Epithelial cell of esophagus (primary cell): ENCODE measurements around the gene PCDHGC5.

Source experiments
- DNase-seq: peaks from one replicate; pipeline ENCODE4 v3.0.0; 2010; ENCODE audit warnings: low read depth
- H3K4me3 ChIP-seq: 2 replicates; pipeline ENCODE4 v1.5.1; 2011; ENCODE audit warnings: mild to moderate bottlenecking, low read length, control low read depth
- CTCF ChIP-seq: IDR thresholded peaks from 2 replicates; pipeline ENCODE4 v1.5.1; 2011; ENCODE audit warnings: low read depth, mild to moderate bottlenecking, low read length, control low read depth, inconsistent platforms; ENCODE audit not compliant: insufficient read depth; ENCODE audit errors: missing control alignments

The PCDHGC5 gene

GRCh38 chr5:141517312-141517711, 28.4 kb downstream of the PCDHGC5 start:
- DNase-seq: no peak
- no peak overlapping the region for H3K4me3 ChIP-seq
- TF ChIP-seq CTCF: no peak

GRCh38 chr5:141517880-141518617, 29.2 kb downstream of the PCDHGC5 start:
- H3K4me3 ChIP-seq: no peak overlapping the region
- DNase-seq: no peak
- no peak for TF ChIP-seq CTCF

GRCh38 chr5:141518618-141519015, 29.7 kb downstream of the PCDHGC5 start:
- H3K4me3 ChIP-seq: no peak overlapping the region
- DNase-seq: no peak
- TF ChIP-seq CTCF: no peak

- TF ChIP-seq CTCF: no peak
- H3K4me3 ChIP-seq: no peak overlapping the region
- DNase-seq: peak; percentile 62
Observed at GRCh38 chr5:141519605-141520565, 31.0 kb downstream of the PCDHGC5 start.

GRCh38 chr5:141521244-141521781, 32.4 kb downstream of the PCDHGC5 start:
- H3K4me3 ChIP-seq: no peak overlapping the region
- TF ChIP-seq CTCF: no peak
- peak; percentile 98 for DNase-seq

- DNase-seq: no peak
- H3K4me3 ChIP-seq: no peak overlapping the region
- no peak for TF ChIP-seq CTCF
Observed at GRCh38 chr5:141522301-141522700, 33.4 kb downstream of the PCDHGC5 start.
